HepG2 (cell line): ENCODE measurements around the gene TMEM97. TPM values are rescaled to one million over a fixed set of nuclear protein-coding genes. Genes with fewer than 3 reads are reported as not detected.
A peak's percentile ranks its signal among the peaks of the same experiment; 100 is the strongest.

Experiments used
- ATAC-seq: fragments of 200-7000 bp; cut with Tn5 transposase; 3 replicates; pipeline ENCODE4 v1.9.1; 2020; ENCODE audit warnings: mild to moderate bottlenecking, moderate library complexity
- BruUV-seq: library from RNA; stranded (reverse); fragments of 400-500 nt; replicated peaks from 2 replicates; lab custom pipeline; 2021; lab: Mats Ljungman, UMichigan
- CTCF ChIA-PET: fragments of 300-600 bp; formaldehyde crosslinking; extraction: SDS; loops from one replicate; lab custom pipeline; 2021; ENCODE audit warnings: low total read pairs, inconsistent platforms, low intra/inter-chr PET ratio; lab: Yijun Ruan, JAX
- POLR2A ChIA-PET: fragments of 350-600 bp; sonication (Branson Sonifier 250); formaldehyde crosslinking; loops from one replicate; lab custom pipeline; 2020; ENCODE audit warnings: antibody characterized with exemption, inconsistent platforms; lab: Yijun Ruan, JAX
- DNase-seq: peaks from one replicate; pipeline ENCODE4 v3.0.0-alpha.2; 2015; ENCODE audit warnings: low spot score
- FAIRE-seq: peaks from 3 replicates; lab custom pipeline; 2011; peaks lifted over from hg19 to GRCh38; lab: Jason Lieb, UNC
- H2AFZ ChIP-seq: one replicate; pipeline ENCODE4 v1.6.1; 2011; ENCODE audit warnings: low read length, inconsistent platforms
- H3K27ac ChIP-seq: fragments of 300-600 bp; 3 replicates; pipeline ENCODE4 v1.8.0; 2011; ENCODE audit warnings: mixed run types, mild to moderate bottlenecking, mixed read lengths, low read length, inconsistent platforms; ENCODE audit not compliant: insufficient read depth; ENCODE audit errors: extremely low read length
- H3K27me3 ChIP-seq, 2 experiments: fragments of 200-600 bp in 1 of 2; 2 replicates in 1 of 2; 3 replicates in 1 of 2; pipeline versions ENCODE4 v1.6.0 to v1.8.0; 2011; ENCODE audit warnings: low read length in 2 of 2, mild to moderate bottlenecking in 2 of 2, moderate library complexity in 2 of 2, inconsistent platforms in 1 of 2; ENCODE audit not compliant: insufficient read depth in 2 of 2, control insufficient read depth in 1 of 2
- H3K36me3 ChIP-seq, 2 experiments: fragments of 200-600 bp in 1 of 2; replicated peaks in 1 of 2; 2 replicates in 1 of 2; 3 replicates in 1 of 2; pipeline versions ENCODE4 v1.5.1 to v1.8.0; 2011; ENCODE audit warnings: low read length in 2 of 2, inconsistent platforms in 1 of 2; ENCODE audit not compliant: insufficient read depth in 2 of 2, control insufficient read depth in 1 of 2
- H3K4me1 ChIP-seq: 2 replicates; pipeline ENCODE4 v1.5.1; 2012; ENCODE audit warnings: low read length, inconsistent platforms; ENCODE audit not compliant: insufficient read depth
- H3K4me2 ChIP-seq: 2 replicates; pipeline ENCODE4 v1.6.0; 2011; ENCODE audit warnings: low read depth, low read length, inconsistent platforms
- H3K4me3 ChIP-seq, 3 experiments: fragments of 200-600 bp in 1 of 3; sonication (generic), shearing (Covaris generic) in 1 of 3; replicated peaks in 1 of 3; 2 replicates each; pipeline ENCODE4 v1.5.1; 2011 to 2016; ENCODE audit warnings: low read length in 3 of 3, inconsistent platforms in 2 of 3, low read depth in 2 of 3, mild to moderate bottlenecking in 2 of 3, control low read depth in 1 of 3, mixed read lengths in 1 of 3; ENCODE audit not compliant: insufficient read depth in 1 of 3
- H3K79me2 ChIP-seq: one replicate; pipeline ENCODE4 v1.6.1; 2011; ENCODE audit warnings: low read length, inconsistent platforms; ENCODE audit not compliant: insufficient read depth
- H3K9ac ChIP-seq: 2 replicates; pipeline ENCODE4 v1.6.0; 2011; ENCODE audit warnings: mild to moderate bottlenecking, low read depth, low read length, inconsistent platforms; ENCODE audit not compliant: insufficient read depth
- H3K9me3 ChIP-seq: 2 replicates; pipeline ENCODE4 v1.5.1; 2012; ENCODE audit warnings: mild to moderate bottlenecking, low read length
- H4K20me1 ChIP-seq: 2 replicates; pipeline ENCODE4 v1.6.0; 2011; ENCODE audit warnings: inconsistent platforms, mild to moderate bottlenecking, low read length, moderate library complexity; ENCODE audit not compliant: insufficient read depth
- AKNA ChIP-seq: sonication (generic); formaldehyde crosslinking; IDR thresholded peaks from 2 replicates; pipeline ENCODE4 v1.4.0; 2020; ENCODE audit warnings: missing genetic modification reagents, borderline replicate concordance
- DZIP1 ChIP-seq: sonication (generic); formaldehyde crosslinking; IDR thresholded peaks from 2 replicates; pipeline ENCODE4 v1.5.0; 2020; ENCODE audit warnings: mild to moderate bottlenecking, missing genetic modification reagents
- ELF1 ChIP-seq: sonication (generic); formaldehyde crosslinking; IDR thresholded peaks from 2 replicates; pipeline ENCODE4 v1.4.0; 2020; ENCODE audit warnings: missing genetic modification reagents
- ELF3 ChIP-seq: IDR thresholded peaks from 2 replicates; pipeline ENCODE4 v1.6.1; 2016; ENCODE audit warnings: missing genetic modification reagents, missing compliant biosample characterization
- MIXL1 ChIP-seq: IDR thresholded peaks from 2 replicates; pipeline ENCODE4 v1.6.1; 2016
- NR2F6 ChIP-seq, 2 experiments: IDR thresholded peaks; 2 replicates each; pipeline ENCODE4 v1.6.1; 2016; ENCODE audit warnings: antibody characterized with exemption in 1 of 2, mild to moderate bottlenecking in 1 of 2
- POLR2A ChIP-seq, 2 experiments: IDR thresholded peaks; 2 replicates each; pipeline ENCODE4 v1.6.1; 2011; ENCODE audit warnings: low read depth in 2 of 2, low read length in 2 of 2, mild to moderate bottlenecking in 1 of 2, moderate library complexity in 1 of 2; ENCODE audit not compliant: insufficient read depth in 1 of 2
- SIX1 ChIP-seq: sonication (generic); formaldehyde crosslinking; IDR thresholded peaks from 2 replicates; pipeline ENCODE4 v1.4.0; 2020; ENCODE audit warnings: missing genetic modification reagents, borderline replicate concordance
- SNRNP70 ChIP-seq: fragments of 200-400 bp; formaldehyde crosslinking; IDR thresholded peaks from 2 replicates; pipeline ENCODE4 v1.6.1; 2017; ENCODE audit warnings: mild to moderate bottlenecking, low read depth, low read length, moderate library complexity
- SRSF9 ChIP-seq: fragments of 200-400 bp; formaldehyde crosslinking; IDR thresholded peaks from 2 replicates; pipeline ENCODE4 v1.6.1; 2018; ENCODE audit warnings: borderline replicate concordance, mild to moderate bottlenecking, low read depth, low read length; ENCODE audit not compliant: insufficient read depth, poor library complexity, severe bottlenecking
- ZKSCAN1 ChIP-seq: fragments of 150-350 bp; IDR thresholded peaks from 2 replicates; pipeline ENCODE4 v1.6.1; 2014; ENCODE audit warnings: low read length
- ZNF121 ChIP-seq: sonication (generic); formaldehyde crosslinking; IDR thresholded peaks from 2 replicates; pipeline ENCODE4 v1.5.0; 2020; ENCODE audit warnings: mild to moderate bottlenecking, missing genetic modification reagents
- ZNF205 ChIP-seq: IDR thresholded peaks from 2 replicates; pipeline ENCODE4 v1.6.1; 2018; ENCODE audit warnings: missing biosample characterization, missing genetic modification reagents
- WGBS: methylation state at CpG from one replicate; pipeline ENCODE4 v1.1.6; 2017; ENCODE audit warnings: low lambda C conversion rate; 5-methylcytosine and 5-hydroxymethylcytosine counted together
- in situ Hi-C: cut with HindIII; loops from 2 replicates; pipeline ENCODE4 v1.10.0; 2017; ENCODE audit warnings: low pct_unique_long_range_greater_than_20kb; ENCODE audit not compliant: extremely low pct_ligation_motif_present
- intact Hi-C: fragments of 100-400 bp; cut with micrococcal nuclease; formaldehyde crosslinking; loops from one replicate; pipeline ENCODE4 v1.10.0; 2022; ENCODE audit not compliant: unreplicated experiment
- polyA plus RNA-seq, 8 experiments: library from polyadenylated mRNA; depleted of rRNA in 3 of 8; stranded (reverse) in 7 of 8; unstranded in 1 of 8; fragments of >200 nt; fragmentation: Illumina TruSeq in 4 of 8; extraction: Trizol in 4 of 8; gene quantifications; 2 replicates each; pipeline versions ENCODE4 v1.2.1 to v1.2.3, GENCODE V29; 2011 to 2016; ENCODE audit warnings: low read depth in 4 of 8, missing spikeins in 1 of 8, mixed read lengths in 1 of 8; ENCODE audit not compliant: insufficient read depth in 1 of 8
- total RNA-seq, 5 experiments: library from RNA; depleted of rRNA; stranded (reverse); fragments of >200 nt; fragmentation: Illumina TruSeq; extraction: Trizol; gene quantifications; 2 replicates each; pipeline ENCODE4 v1.2.3, GENCODE V29; 2016; ENCODE audit warnings: low read depth in 1 of 5

Gene TMEM97
- total and polyA plus RNA-seq, 2 of the 13 experiments (the other 11 are each of a cell fraction or from before 2014, with no cell fraction given) = 69.6 to 137 TPM

GRCh38 chr17:28285965-28286364 lies 33.0 kb upstream of the TMEM97 start:
- no peak for DNase-seq
- no peak overlapping the region for H3K9ac ChIP-seq
- H3K4me2 ChIP-seq = no peak overlapping the region
- 56% methylated on average over 2 of the region's 2 CpGs for WGBS
- H3K27me3 ChIP-seq = no peaks in the 10 kb centered on the region
- in situ Hi-C loops (no loop called here), intact Hi-C loops (no loop called here)
- no peaks in the 10 kb centered on the region for H3K79me2 ChIP-seq
- peak; percentile 40; the same call in 1 of the 2 replicates for TF ChIP-seq ZNF121
- TF ChIP-seq DZIP1 (CRISPR knock-in tag) = no peak
- TF ChIP-seq MIXL1 (CRISPR knock-in tag) = no peak
- no peak for TF ChIP-seq SIX1 (CRISPR knock-in tag)
- no peak for TF ChIP-seq NR2F6 (IDR thresholded peaks at IDR 0.05)
- no peak for TF ChIP-seq NR2F6 (CRISPR knock-in tag; IDR thresholded peaks at IDR 0.05)
- no peak for TF ChIP-seq POLR2A (IDR thresholded peaks at IDR 0.05; ENCODE audit: insufficient read depth in 1 of 2, low read depth in 2 of 2, low read length in 2 of 2)
- TF ChIP-seq SRSF9 = no peak
- H3K4me1 ChIP-seq = peaks cover 22% of the 10 kb centered on the region
- H3K4me3 ChIP-seq = no peak overlapping the region
- no peak for FAIRE-seq
- H3K27ac ChIP-seq = no peak overlapping the region
- ChIA-PET POLR2A (no interaction called here), CTCF (no interaction called here)
- H3K36me3 ChIP-seq = no peaks in the 10 kb centered on the region
- no peak overlapping the region for H2AFZ ChIP-seq
- no peaks in the 10 kb centered on the region for H3K9me3 ChIP-seq
- ATAC-seq = no peak
- BruUV-seq = no TSS peak
- no peaks in the 10 kb centered on the region for H4K20me1 ChIP-seq

GRCh38 chr17:28290703-28291102 lies 28.3 kb upstream of the TMEM97 start:
- H3K4me2 ChIP-seq = no peak overlapping the region
- no peaks in the 10 kb centered on the region for H3K79me2 ChIP-seq
- intact Hi-C loops (no loop called here), in situ Hi-C loops (no loop called here)
- H3K9ac ChIP-seq = no peak overlapping the region
- no peak for ATAC-seq
- H3K9me3 ChIP-seq = no peaks in the 10 kb centered on the region
- no peak overlapping the region for H2AFZ ChIP-seq
- no peaks in the 10 kb centered on the region for H3K36me3 ChIP-seq
- H3K4me3 ChIP-seq = no peak overlapping the region
- ChIA-PET POLR2A (no interaction called here), CTCF (no interaction called here)
- WGBS = 0% methylated on average over 2 of the region's 2 CpGs
- FAIRE-seq = no peak
- no peak overlapping the region for H3K27ac ChIP-seq
- H3K27me3 ChIP-seq = no peaks in the 10 kb centered on the region; a peak in 1 of 5 replicates
- DNase-seq = peak; percentile 20
- no peaks in the 10 kb centered on the region for H4K20me1 ChIP-seq
- no TSS peak for BruUV-seq
- peaks cover 23% of the 10 kb centered on the region for H3K4me1 ChIP-seq
- TF ChIP-seq SNRNP70 (no peak), ELF3 (CRISPR knock-in tag) (no peak), AKNA (CRISPR knock-in tag) (no peak), ZNF205 (CRISPR knock-in tag) (no peak), ELF1 (no peak), NR2F6 (IDR thresholded peaks at IDR 0.05) (0 out of 2 replicates have a peak, but pooled peaks have one; percentile 7), NR2F6 (CRISPR knock-in tag; IDR thresholded peaks at IDR 0.05) (no peak), ZKSCAN1 (no peak)
